Esophagus muscularis mucosa (tissue), 3 donors: ENCODE measurements around the gene INPP4B.

Experiments
- POLR2A ChIP-seq: fragments of 450-650 bp; IDR thresholded peaks from one replicate; pipeline ENCODE4 v1.6.1; 2017; ENCODE audit warnings: antibody characterized with exemption, moderate library complexity, mild to moderate bottlenecking, low read depth
- POLR2AphosphoS5 ChIP-seq, 2 donors: sonication (generic); formaldehyde crosslinking; IDR thresholded peaks; one replicate each; pipeline ENCODE4 v1.6.1; 2017; ENCODE audit warnings: antibody characterized with exemption in 2 of 2
- TF ChIP-seq, protein P1 (sequence below), 3 experiments: fragments of 200-600 bp in 2 of 3; fragments of 450-650 bp in 1 of 3; sonication (generic) in 2 of 3; IDR thresholded peaks; one replicate each; pipeline ENCODE4 v1.5.1; 2017 to 2019; ENCODE audit warnings: antibody characterized with exemption in 3 of 3, mild to moderate bottlenecking in 2 of 3, moderate library complexity in 1 of 3

DNA sequence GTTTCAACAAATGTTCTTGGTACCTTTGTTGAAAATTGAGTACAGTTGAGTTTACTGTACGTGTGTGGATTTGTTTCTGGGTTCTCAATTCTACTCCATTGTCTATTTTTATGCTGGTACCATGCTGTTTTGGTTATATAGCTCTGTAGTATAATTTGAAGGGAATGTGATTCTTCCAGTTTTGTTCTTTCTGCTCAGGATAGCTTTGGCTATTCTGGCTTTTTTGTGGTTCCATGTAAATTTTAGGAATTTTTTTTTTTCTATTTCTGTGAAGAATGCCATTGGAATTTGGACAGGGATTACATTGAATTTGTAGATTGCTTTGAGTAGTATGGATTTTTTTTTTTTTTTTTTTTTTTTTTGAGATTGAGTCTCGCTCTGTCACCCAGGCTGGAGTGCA lies 836.4 kb downstream of the INPP4B start:
- TF ChIP-seq, protein P1, sequence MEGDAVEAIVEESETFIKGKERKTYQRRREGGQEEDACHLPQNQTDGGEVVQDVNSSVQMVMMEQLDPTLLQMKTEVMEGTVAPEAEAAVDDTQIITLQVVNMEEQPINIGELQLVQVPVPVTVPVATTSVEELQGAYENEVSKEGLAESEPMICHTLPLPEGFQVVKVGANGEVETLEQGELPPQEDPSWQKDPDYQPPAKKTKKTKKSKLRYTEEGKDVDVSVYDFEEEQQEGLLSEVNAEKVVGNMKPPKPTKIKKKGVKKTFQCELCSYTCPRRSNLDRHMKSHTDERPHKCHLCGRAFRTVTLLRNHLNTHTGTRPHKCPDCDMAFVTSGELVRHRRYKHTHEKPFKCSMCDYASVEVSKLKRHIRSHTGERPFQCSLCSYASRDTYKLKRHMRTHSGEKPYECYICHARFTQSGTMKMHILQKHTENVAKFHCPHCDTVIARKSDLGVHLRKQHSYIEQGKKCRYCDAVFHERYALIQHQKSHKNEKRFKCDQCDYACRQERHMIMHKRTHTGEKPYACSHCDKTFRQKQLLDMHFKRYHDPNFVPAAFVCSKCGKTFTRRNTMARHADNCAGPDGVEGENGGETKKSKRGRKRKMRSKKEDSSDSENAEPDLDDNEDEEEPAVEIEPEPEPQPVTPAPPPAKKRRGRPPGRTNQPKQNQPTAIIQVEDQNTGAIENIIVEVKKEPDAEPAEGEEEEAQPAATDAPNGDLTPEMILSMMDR (IDR thresholded peaks at IDR 0.05) = no peak
- TF ChIP-seq POLR2AphosphoS5 (IDR thresholded peaks at IDR 0.05) (no peak), POLR2A (no peak)
